CD4-positive, CD25-positive, alpha-beta regulatory T cell (primary cell): Measurements from ENCODE around the gene NCOA3. TPM values are rescaled to one million over a fixed set of nuclear protein-coding genes. Genes with fewer than 3 reads are reported as not detected.

Source experiments
- ATAC-seq, 2 donors: fragments of 150-1000 bp; cut with Tn5 transposase; one replicate each; pipeline ENCODE4 v1.10.0; 2021; ENCODE audit warnings: low read depth in 2 of 2, moderate number of reproducible peaks in 2 of 2, moderate library complexity in 1 of 2
- DNase-seq, 3 donors: peaks; one replicate each; pipeline versions ENCODE4 v3.0.0 to v3.0.0-alpha.2; 2012 to 2022; ENCODE audit warnings: mixed read lengths in 1 of 3
- H3K27ac ChIP-seq: one replicate; pipeline ENCODE4 v1.7.0; 2013; ENCODE audit warnings: mild to moderate bottlenecking, low read length; ENCODE audit not compliant: insufficient read depth, poor library complexity, severe bottlenecking
- H3K27me3 ChIP-seq: one replicate; pipeline ENCODE4 v1.7.0; 2013; ENCODE audit warnings: low read length; ENCODE audit not compliant: control insufficient read depth, insufficient read depth
- H3K36me3 ChIP-seq: one replicate; pipeline ENCODE4 v1.7.0; 2013; ENCODE audit warnings: mild to moderate bottlenecking, low read length, moderate library complexity; ENCODE audit not compliant: control insufficient read depth, insufficient read depth
- H3K4me1 ChIP-seq: 2 replicates; pipeline ENCODE4 v1.7.0; 2013; ENCODE audit warnings: mild to moderate bottlenecking, low read length; ENCODE audit not compliant: insufficient read depth, control insufficient read depth, poor library complexity, severe bottlenecking
- H3K4me3 ChIP-seq: one replicate; pipeline ENCODE4 v1.7.0; 2013; ENCODE audit warnings: low read depth, mild to moderate bottlenecking, low read length, moderate library complexity
- H3K9me3 ChIP-seq, 2 experiments: 1 replicate in 1 of 2; 2 replicates in 1 of 2; pipeline ENCODE4 v1.7.0; 2013; ENCODE audit warnings: low read length in 2 of 2, mild to moderate bottlenecking in 1 of 2, moderate library complexity in 1 of 2; ENCODE audit not compliant: control insufficient read depth in 2 of 2
- H3K27ac Mint-ChIP-seq, 3 donors: one replicate each; pipeline ENCODE4 v1.8.0; 2020 to 2022; ENCODE audit warnings: mild to moderate bottlenecking in 3 of 3, mixed read lengths in 3 of 3, moderate library complexity in 2 of 3
- H3K27me3 Mint-ChIP-seq: one replicate; pipeline ENCODE4 v1.8.0; 2022; ENCODE audit warnings: mild to moderate bottlenecking, mixed read lengths
- H3K36me3 Mint-ChIP-seq: one replicate; pipeline ENCODE4 v1.8.0; 2020; ENCODE audit warnings: mixed read lengths
- H3K4me1 Mint-ChIP-seq, 4 donors: one replicate each; pipeline ENCODE4 v1.8.0; 2020 to 2022; ENCODE audit warnings: mixed read lengths in 4 of 4, mild to moderate bottlenecking in 1 of 4
- H3K4me3 Mint-ChIP-seq, 4 donors: one replicate each; pipeline ENCODE4 v1.8.0; 2020 to 2022; ENCODE audit warnings: mild to moderate bottlenecking in 4 of 4, mixed read lengths in 4 of 4, moderate library complexity in 3 of 4
- H3K9me3 Mint-ChIP-seq, 7 donors: one replicate each; pipeline ENCODE4 v1.8.0; 2020 to 2022; ENCODE audit warnings: mixed read lengths in 7 of 7, mild to moderate bottlenecking in 3 of 7, moderate library complexity in 2 of 7
- polyA plus RNA-seq, 4 donors: library from polyadenylated mRNA; unstranded; fragments of 300-500 nt; fragmentation: Illumina TruSeq; gene quantifications; one replicate each; pipeline ENCODE4 v1.2.3, GENCODE V29; 2021
- total RNA-seq: library from RNA; stranded (reverse); gene quantifications from one replicate; pipeline ENCODE4 v1.2.3, GENCODE V29; 2022

Gene NCOA3
- total and polyA plus RNA-seq, 5 donors from 2014 or later, result 21.4 to 86.6 (median 26.0) TPM

DNA sequence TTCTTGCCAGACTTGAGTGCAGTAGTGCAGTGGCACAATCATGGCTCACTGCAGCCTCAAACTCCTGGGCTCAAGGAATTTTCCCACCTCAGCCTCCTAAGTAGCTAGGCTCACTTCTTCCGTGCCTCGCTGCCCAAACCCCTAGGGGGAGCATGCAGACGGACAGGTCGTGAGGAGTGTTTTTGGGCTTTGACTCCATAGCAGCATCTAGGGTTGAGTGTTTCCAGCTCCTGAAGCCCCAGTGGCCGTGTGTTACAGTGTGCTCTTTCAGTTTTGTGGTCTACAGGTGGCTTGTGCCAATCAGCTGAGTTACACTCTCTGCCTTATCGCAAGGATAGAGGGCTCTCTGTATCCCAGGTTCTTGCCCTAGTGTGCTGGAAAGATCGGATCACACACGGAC, 33.4 kb downstream of the NCOA3 start:
- Histone ChIP-seq H3K4me3 (no peak overlapping the region), H3K27me3 (no peaks in the 10 kb centered on the region), H3K9me3 (no peaks in the 10 kb centered on the region), H3K36me3 (no peaks in the 10 kb centered on the region), H3K27ac (no peak overlapping the region), H3K4me1 (peaks cover 13% of the 10 kb centered on the region)
- Mint-ChIP-seq H3K36me3 (peaks cover 16% of the 10 kb centered on the region), H3K4me3 (no peak overlapping the region), H3K27ac (peak overlapping the region in 1 of 3 donors; percentile 52), H3K9me3 (no peaks in the 10 kb centered on the region), H3K4me1 (peaks cover 34 to 75% (median 52%) of the 10 kb centered on the region in 4 donors), H3K27me3 (no peaks in the 10 kb centered on the region)
- ATAC-seq, result peak in 1 of 2 donors; percentile 16
- DNase-seq, result no peak

DNA sequence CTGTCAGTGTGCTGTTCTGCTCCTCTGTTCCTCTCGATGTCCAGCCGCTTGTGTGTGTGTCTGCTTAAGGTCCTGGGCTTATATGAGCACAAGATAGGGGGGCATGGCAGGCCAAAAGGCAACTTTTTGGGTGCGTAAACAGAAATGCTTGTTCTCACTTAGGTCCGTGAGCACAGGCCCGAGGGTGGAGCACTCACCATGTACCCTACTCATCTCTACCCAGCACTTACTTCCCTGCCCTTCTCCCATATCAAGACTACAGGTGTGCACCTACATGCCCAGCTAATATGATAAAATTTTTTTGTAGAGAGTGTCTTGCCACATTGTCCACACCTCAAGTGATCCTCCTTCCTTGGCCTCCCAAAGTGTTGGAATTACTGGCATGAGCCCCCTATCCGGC, 34.3 kb downstream of the NCOA3 start:
- Histone ChIP-seq H3K36me3 (no peaks in the 10 kb centered on the region), H3K4me1 (peaks cover 22% of the 10 kb centered on the region), H3K9me3 (no peaks in the 10 kb centered on the region), H3K4me3 (no peak overlapping the region), H3K27me3 (no peaks in the 10 kb centered on the region), H3K27ac (no peak overlapping the region)
- Mint-ChIP-seq H3K4me1 (peaks cover 38 to 79% (median 58%) of the 10 kb centered on the region in 4 donors), H3K27ac (peak overlapping the region in 1 of 3 donors; percentile 52), H3K36me3 (peaks cover 15% of the 10 kb centered on the region), H3K4me3 (peak overlapping the region in 1 of 4 donors; percentile 55), H3K27me3 (no peaks in the 10 kb centered on the region), H3K9me3 (no peaks in the 10 kb centered on the region)
- no peak for DNase-seq
- no peak for ATAC-seq

DNA sequence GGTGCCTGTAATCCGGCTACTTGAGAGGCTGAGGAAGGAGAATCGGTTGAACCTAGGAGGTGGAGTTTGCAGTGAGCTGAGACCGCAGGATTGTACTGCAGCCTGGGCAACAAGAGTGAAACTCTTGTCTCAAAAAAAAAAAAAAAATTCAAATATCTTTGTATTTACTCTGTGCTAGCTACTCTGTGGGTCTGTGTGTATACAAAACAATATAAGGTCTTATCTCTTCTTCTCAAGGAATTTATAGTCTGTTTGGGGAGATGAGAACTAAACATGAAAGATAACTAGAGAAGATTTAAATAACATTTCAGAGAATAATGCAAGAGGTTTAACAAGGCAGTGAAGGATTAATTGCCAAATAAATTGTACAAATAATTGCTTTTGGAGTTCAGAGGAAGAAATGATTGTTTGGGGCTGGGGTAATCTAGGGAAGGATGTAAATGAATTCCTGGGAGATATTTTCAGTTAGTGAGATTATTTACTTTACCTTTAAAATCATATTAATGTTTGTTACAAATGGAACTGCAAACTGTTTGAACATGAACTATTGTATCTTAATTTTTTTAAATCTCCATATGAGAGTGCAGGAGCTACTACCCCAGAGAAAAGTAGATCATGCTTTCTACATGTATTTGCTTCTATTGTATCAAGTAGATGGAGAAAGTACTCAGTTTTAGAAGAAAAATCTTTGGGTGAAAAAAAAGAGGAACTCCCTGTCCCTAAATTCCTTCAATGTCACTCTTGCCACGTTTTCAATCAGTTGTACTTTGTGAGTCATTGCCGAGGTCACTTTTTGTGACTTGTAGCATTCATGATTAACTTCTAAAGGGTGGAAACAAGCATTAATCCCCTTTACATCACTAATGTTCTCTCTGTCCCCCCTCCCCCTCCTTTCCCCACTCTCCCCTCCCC, 39.0 kb downstream of the NCOA3 start:
- Mint-ChIP-seq H3K27ac (peak overlapping the region; percentile 9 to 80 (median 30)), H3K36me3 (peaks cover 6% of the 10 kb centered on the region), H3K9me3 (no peaks in the 10 kb centered on the region), H3K4me1 (peaks cover 39 to 89% (median 69%) of the 10 kb centered on the region in 4 donors), H3K4me3 (peak overlapping the region in 2 of 4 donors; percentile 10 to 38), H3K27me3 (no peaks in the 10 kb centered on the region)
- ATAC-seq (no peak), DNase-seq (no peak)
- Histone ChIP-seq H3K36me3 (no peaks in the 10 kb centered on the region), H3K4me1 (peaks cover 16% of the 10 kb centered on the region), H3K4me3 (no peak overlapping the region), H3K27ac (no peak overlapping the region), H3K9me3 (no peaks in the 10 kb centered on the region), H3K27me3 (no peaks in the 10 kb centered on the region)

DNA sequence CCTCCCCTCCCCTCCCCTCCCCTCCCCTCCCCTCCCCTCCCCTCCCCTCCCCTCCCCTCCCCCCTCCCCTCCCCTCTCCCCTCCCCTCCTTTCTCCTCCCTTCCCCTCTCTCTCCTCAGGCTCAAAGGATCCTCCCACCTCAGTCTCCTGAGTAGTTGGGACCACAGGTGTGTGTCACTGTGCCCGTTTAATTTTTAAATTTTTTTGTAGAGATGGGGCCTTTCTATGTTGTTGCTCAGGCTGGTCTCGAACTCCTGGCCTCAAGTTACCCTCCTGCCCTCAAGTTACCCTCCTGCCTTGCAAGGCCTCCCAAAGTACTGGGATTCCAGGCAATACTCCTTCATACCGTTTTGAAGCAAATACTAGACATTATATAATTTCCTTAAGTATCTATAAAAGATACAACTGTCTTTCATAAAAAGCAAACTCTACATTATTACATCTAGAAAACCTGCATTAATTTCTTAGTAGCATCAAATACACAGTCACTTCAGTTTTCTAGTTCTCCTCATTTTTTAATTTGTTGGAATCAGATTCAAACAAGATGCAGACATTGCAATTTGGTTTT, 39.8 kb downstream of the NCOA3 start:
- no peak for DNase-seq
- Histone ChIP-seq H3K36me3 (no peaks in the 10 kb centered on the region), H3K4me3 (no peak overlapping the region), H3K4me1 (peaks cover 16% of the 10 kb centered on the region), H3K27me3 (no peaks in the 10 kb centered on the region), H3K9me3 (no peaks in the 10 kb centered on the region), H3K27ac (no peak overlapping the region)
- Mint-ChIP-seq H3K36me3 (peaks cover 3% of the 10 kb centered on the region), H3K4me1 (peaks cover 39 to 89% (median 72%) of the 10 kb centered on the region in 4 donors), H3K4me3 (peak overlapping the region in 2 of 4 donors; percentile 5 to 37), H3K9me3 (no peaks in the 10 kb centered on the region), H3K27ac (peak overlapping the region in 2 of 3 donors; percentile 83 to 86), H3K27me3 (no peaks in the 10 kb centered on the region)
- ATAC-seq, result no peak

DNA sequence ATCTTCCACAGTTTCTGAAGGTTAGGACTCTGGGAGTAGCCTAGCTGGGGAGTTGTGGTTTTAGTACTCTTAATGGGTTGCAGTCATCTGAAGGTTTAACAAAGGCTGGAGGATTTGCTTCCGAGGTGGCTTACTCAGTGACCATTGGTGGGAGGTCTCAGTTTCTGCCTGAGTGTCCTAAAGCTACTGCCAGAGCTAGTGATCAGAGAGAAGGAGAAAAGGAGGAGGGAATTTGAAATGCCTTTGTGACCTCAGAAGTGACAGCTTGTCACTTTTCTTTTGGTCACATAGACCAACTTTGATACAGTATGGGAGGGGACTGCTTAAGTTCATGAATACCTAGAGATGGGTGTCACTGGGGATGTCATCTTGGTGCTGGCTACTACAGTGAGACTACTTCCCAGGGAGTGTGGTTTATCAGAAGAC, 41.3 kb downstream of the NCOA3 start:
- peak overlapping the region in 3 of 4 donors; percentile 25 to 37 (median 34) for H3K4me3 Mint-ChIP-seq

DNA sequence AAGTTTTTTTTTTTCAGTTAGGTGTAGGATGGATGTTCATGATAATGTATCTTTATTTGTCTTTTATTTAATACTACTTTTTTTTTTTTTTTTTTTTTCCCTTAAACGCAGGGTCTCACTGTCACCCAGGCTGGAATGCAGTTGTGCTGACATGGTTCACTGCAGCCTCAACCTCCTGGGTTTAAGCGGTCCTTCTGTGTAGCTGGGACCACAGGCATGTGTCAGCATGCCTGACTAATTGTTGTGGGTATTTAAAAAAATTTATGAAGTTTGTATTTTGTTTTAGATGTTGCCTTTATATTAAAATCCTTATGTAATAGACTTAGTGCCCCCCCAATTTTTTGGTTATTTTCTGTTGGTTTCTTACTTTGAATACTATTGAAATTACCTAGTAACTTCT, 42.6 kb downstream of the NCOA3 start:
- Mint-ChIP-seq H3K4me3 (peak overlapping the region in 3 of 4 donors; percentile 46 to 55 (median 49)), H3K27me3 (no peaks in the 10 kb centered on the region), H3K4me1 (peaks cover 37 to 78% (median 69%) of the 10 kb centered on the region in 4 donors), H3K9me3 (no peaks in the 10 kb centered on the region), H3K27ac (peak overlapping the region in 2 of 3 donors; percentile 12 to 86), H3K36me3 (peaks cover 3% of the 10 kb centered on the region)
- Histone ChIP-seq H3K27me3 (no peaks in the 10 kb centered on the region), H3K9me3 (no peaks in the 10 kb centered on the region), H3K36me3 (peaks cover 3% of the 10 kb centered on the region), H3K27ac (no peak overlapping the region), H3K4me1 (peaks cover 16% of the 10 kb centered on the region), H3K4me3 (no peak overlapping the region)
- ATAC-seq (no peak), DNase-seq (no peak)

More for the DNA sequence above, 41.3 kb downstream of the NCOA3 start:
- no peak overlapping the region for H3K4me3 ChIP-seq
- ATAC-seq (no peak), DNase-seq (no peak)
- H3K36me3 Mint-ChIP-seq, result peaks cover 7% of the 10 kb centered on the region
- no peaks in the 10 kb centered on the region for H3K27me3 ChIP-seq
- H3K4me1 ChIP-seq, result peaks cover 16% of the 10 kb centered on the region
- H3K27ac Mint-ChIP-seq, result peak overlapping the region in 2 of 3 donors; percentile 32 to 86
- no peaks in the 10 kb centered on the region for H3K9me3 Mint-ChIP-seq
- peaks cover 45 to 87% (median 75%) of the 10 kb centered on the region in 4 donors for H3K4me1 Mint-ChIP-seq
- H3K27me3 Mint-ChIP-seq, result no peaks in the 10 kb centered on the region
- H3K36me3 ChIP-seq, result peaks cover 3% of the 10 kb centered on the region
- H3K9me3 ChIP-seq, result no peaks in the 10 kb centered on the region
- H3K27ac ChIP-seq, result no peak overlapping the region

DNA sequence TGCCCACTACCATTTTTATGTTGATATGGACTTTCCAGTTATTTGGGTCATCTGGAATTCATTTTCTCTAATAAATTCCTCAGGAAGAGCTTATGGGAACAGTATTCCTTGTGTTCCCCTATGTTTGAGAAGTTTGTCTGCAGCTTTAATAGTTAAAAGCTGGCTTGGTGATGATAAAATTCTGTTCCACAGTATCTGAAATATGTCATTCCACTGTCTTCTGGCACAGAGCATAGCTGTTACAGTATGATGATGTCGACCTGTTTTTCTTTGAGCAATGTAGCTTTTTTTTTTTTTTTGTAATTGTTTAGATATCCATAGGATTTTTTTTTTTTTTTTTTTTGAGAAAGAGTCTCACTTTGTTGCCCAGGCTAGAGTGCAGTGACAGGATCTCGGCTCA, 43.2 kb downstream of the NCOA3 start:
- no peak for DNase-seq
- H3K27me3 Mint-ChIP-seq, result no peaks in the 10 kb centered on the region
- ATAC-seq, result no peak
- Histone ChIP-seq H3K27me3 (no peaks in the 10 kb centered on the region), H3K9me3 (no peaks in the 10 kb centered on the region), H3K4me1 (peaks cover 12% of the 10 kb centered on the region), H3K27ac (no peak overlapping the region), H3K4me3 (no peak overlapping the region), H3K36me3 (peaks cover 3% of the 10 kb centered on the region)
- no peaks in the 10 kb centered on the region for H3K9me3 Mint-ChIP-seq
- H3K4me3 Mint-ChIP-seq, result peak overlapping the region in 2 of 4 donors; percentile 39 to 46
- peaks cover 3% of the 10 kb centered on the region for H3K36me3 Mint-ChIP-seq
- H3K27ac Mint-ChIP-seq, result peak overlapping the region in 1 of 3 donors; percentile 12
- H3K4me1 Mint-ChIP-seq, result peaks cover 31 to 77% (median 68%) of the 10 kb centered on the region in 4 donors
